ENCODE data around the gene OTOS. TPM values are rescaled to one million over a fixed set of nuclear protein-coding genes. Genes with fewer than 3 reads are reported as not detected.

OTOS gene
- total and polyA plus RNA-seq, 2 of the 13 experiments (the other 11 are each of a cell fraction or from before 2014, with no cell fraction given), result not detected

DNA sequence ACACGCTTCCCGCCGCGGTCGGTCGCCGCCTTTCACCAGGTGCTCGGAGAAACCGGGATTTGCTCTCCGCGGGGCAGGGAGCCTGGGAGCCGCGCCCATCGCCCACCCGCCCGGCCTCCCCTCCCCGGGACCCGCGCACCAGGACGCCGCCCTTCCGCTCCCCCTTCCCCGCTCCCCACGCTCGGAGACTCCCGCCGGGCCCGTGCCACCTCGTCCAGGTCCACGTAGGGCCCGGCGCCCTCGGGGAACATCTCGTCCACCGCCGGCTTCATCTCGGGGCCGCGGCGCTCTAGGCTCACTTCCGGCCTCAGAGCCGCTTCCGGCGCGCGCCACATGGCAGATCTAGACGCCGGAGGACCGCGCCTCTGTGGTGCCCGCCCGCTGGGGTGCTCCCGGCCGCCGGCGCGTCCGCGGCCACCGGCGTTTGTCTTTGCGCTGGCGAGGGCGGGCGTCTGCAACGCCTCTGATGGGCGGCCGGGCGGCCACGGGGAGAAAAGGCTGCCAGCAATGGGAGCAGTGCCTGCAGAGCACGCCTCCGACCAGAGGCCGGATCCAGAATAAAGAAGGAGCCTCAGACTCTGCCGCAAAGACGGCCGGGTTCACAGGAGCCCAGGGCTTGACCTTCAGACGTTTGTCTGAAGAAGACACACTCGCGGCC is 4.3 kb downstream of the OTOS start, which contains the start of gene COPS9 (continued):
- TF ChIP-seq, protein P1, sequence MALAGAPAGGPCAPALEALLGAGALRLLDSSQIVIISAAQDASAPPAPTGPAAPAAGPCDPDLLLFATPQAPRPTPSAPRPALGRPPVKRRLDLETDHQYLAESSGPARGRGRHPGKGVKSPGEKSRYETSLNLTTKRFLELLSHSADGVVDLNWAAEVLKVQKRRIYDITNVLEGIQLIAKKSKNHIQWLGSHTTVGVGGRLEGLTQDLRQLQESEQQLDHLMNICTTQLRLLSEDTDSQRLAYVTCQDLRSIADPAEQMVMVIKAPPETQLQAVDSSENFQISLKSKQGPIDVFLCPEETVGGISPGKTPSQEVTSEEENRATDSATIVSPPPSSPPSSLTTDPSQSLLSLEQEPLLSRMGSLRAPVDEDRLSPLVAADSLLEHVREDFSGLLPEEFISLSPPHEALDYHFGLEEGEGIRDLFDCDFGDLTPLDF (CRISPR knock-in tag; IDR thresholded peaks at IDR 0.05), result peak; percentile 51; the same call in 1 of the 2 replicates
- TF ChIP-seq ZNF883 (CRISPR knock-in tag; IDR thresholded peaks at IDR 0.05; ENCODE audit: not compliant biosample characterization) (peak; percentile 73), KMT2A (CRISPR knock-in tag; IDR thresholded peaks at IDR 0.05) (peak; percentile 97), MTA3 (CRISPR knock-in tag; IDR thresholded peaks at IDR 0.05) (no peak), NCOA5 (CRISPR knock-in tag; IDR thresholded peaks at IDR 0.05) (no peak), ZFYVE20 (CRISPR knock-in tag; IDR thresholded peaks at IDR 0.05; ENCODE audit: borderline replicate concordance, low read depth) (no peak), ZNF530 (CRISPR knock-in tag; IDR thresholded peaks at IDR 0.05; ENCODE audit: low read depth) (no peak), RARA (CRISPR knock-in tag; IDR thresholded peaks at IDR 0.05) (peak; percentile 31; the same call in 1 of the 2 replicates), ZNF670 (CRISPR knock-in tag; IDR thresholded peaks at IDR 0.05; ENCODE audit: borderline replicate concordance) (no peak), ZNF768 (CRISPR knock-in tag; IDR thresholded peaks at IDR 0.05) (no peak), HHEX (CRISPR knock-in tag; IDR thresholded peaks at IDR 0.05) (no peak), GATAD2A (CRISPR knock-in tag; IDR thresholded peaks at IDR 0.05) (no peak)
- TF ChIP-seq, protein P2, sequence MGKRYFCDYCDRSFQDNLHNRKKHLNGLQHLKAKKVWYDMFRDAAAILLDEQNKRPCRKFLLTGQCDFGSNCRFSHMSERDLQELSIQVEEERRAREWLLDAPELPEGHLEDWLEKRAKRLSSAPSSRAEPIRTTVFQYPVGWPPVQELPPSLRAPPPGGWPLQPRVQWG (CRISPR knock-in tag; IDR thresholded peaks at IDR 0.05; ENCODE audit: borderline replicate concordance, low read depth), result no peak
- TF ChIP-seq, protein P3, sequence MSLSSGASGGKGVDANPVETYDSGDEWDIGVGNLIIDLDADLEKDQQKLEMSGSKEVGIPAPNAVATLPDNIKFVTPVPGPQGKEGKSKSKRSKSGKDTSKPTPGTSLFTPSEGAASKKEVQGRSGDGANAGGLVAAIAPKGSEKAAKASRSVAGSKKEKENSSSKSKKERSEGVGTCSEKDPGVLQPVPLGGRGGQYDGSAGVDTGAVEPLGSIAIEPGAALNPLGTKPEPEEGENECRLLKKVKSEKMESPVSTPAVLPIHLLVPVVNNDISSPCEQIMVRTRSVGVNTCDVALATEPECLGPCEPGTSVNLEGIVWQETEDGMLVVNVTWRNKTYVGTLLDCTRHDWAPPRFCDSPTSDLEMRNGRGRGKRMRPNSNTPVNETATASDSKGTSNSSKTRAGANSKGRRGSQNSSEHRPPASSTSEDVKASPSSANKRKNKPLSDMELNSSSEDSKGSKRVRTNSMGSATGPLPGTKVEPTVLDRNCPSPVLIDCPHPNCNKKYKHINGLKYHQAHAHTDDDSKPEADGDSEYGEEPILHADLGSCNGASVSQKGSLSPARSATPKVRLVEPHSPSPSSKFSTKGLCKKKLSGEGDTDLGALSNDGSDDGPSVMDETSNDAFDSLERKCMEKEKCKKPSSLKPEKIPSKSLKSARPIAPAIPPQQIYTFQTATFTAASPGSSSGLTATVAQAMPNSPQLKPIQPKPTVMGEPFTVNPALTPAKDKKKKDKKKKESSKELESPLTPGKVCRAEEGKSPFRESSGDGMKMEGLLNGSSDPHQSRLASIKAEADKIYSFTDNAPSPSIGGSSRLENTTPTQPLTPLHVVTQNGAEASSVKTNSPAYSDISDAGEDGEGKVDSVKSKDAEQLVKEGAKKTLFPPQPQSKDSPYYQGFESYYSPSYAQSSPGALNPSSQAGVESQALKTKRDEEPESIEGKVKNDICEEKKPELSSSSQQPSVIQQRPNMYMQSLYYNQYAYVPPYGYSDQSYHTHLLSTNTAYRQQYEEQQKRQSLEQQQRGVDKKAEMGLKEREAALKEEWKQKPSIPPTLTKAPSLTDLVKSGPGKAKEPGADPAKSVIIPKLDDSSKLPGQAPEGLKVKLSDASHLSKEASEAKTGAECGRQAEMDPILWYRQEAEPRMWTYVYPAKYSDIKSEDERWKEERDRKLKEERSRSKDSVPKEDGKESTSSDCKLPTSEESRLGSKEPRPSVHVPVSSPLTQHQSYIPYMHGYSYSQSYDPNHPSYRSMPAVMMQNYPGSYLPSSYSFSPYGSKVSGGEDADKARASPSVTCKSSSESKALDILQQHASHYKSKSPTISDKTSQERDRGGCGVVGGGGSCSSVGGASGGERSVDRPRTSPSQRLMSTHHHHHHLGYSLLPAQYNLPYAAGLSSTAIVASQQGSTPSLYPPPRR (CRISPR knock-in tag; IDR thresholded peaks at IDR 0.05; ENCODE audit: borderline replicate concordance), result peak; percentile 42; the same call in 1 of the 2 replicates
- TF ChIP-seq, protein P4, sequence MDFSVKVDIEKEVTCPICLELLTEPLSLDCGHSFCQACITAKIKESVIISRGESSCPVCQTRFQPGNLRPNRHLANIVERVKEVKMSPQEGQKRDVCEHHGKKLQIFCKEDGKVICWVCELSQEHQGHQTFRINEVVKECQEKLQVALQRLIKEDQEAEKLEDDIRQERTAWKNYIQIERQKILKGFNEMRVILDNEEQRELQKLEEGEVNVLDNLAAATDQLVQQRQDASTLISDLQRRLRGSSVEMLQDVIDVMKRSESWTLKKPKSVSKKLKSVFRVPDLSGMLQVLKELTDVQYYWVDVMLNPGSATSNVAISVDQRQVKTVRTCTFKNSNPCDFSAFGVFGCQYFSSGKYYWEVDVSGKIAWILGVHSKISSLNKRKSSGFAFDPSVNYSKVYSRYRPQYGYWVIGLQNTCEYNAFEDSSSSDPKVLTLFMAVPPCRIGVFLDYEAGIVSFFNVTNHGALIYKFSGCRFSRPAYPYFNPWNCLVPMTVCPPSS (IDR thresholded peaks at IDR 0.05), result no peak
- TF ChIP-seq, protein P5, sequence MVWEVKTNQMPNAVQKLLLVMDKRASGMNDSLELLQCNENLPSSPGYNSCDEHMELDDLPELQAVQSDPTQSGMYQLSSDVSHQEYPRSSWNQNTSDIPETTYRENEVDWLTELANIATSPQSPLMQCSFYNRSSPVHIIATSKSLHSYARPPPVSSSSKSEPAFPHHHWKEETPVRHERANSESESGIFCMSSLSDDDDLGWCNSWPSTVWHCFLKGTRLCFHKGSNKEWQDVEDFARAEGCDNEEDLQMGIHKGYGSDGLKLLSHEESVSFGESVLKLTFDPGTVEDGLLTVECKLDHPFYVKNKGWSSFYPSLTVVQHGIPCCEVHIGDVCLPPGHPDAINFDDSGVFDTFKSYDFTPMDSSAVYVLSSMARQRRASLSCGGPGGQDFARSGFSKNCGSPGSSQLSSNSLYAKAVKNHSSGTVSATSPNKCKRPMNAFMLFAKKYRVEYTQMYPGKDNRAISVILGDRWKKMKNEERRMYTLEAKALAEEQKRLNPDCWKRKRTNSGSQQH (CRISPR knock-in tag; IDR thresholded peaks at IDR 0.05; ENCODE audit: low read depth), result no peak
